ENCODE results near the gene SEC22C. TPM values are rescaled to one million over a fixed set of nuclear protein-coding genes. Genes with fewer than 3 reads are reported as not detected.

SEC22C gene
- total and polyA plus RNA-seq, 2 of the 13 experiments (the other 11 are each of a cell fraction or from before 2014, with no cell fraction given), result 20.0 to 40.0 TPM

- TF ChIP-seq ARID4A (CRISPR knock-in tag; IDR thresholded peaks at IDR 0.05; ENCODE audit: borderline replicate concordance), result 0 out of 2 replicates have a peak, but pooled peaks have one; percentile 56
- TF ChIP-seq, protein P1, sequence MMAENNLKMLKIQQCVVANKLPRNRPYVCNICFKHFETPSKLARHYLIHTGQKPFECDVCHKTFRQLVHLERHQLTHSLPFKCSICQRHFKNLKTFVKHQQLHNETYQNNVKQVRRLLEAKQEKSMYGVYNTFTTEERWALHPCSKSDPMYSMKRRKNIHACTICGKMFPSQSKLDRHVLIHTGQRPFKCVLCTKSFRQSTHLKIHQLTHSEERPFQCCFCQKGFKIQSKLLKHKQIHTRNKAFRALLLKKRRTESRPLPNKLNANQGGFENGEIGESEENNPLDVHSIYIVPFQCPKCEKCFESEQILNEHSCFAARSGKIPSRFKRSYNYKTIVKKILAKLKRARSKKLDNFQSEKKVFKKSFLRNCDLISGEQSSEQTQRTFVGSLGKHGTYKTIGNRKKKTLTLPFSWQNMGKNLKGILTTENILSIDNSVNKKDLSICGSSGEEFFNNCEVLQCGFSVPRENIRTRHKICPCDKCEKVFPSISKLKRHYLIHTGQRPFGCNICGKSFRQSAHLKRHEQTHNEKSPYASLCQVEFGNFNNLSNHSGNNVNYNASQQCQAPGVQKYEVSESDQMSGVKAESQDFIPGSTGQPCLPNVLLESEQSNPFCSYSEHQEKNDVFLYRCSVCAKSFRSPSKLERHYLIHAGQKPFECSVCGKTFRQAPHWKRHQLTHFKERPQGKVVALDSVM (CRISPR knock-in tag; IDR thresholded peaks at IDR 0.05), result peak; percentile 7; the same call in 1 of the 2 replicates
- TF ChIP-seq POGK (CRISPR knock-in tag; conservative IDR thresholded peaks at IDR 0.05), result peak; percentile 19; the same call in 1 of the 2 replicates
- TF ChIP-seq SMYD3 (CRISPR knock-in tag; IDR thresholded peaks at IDR 0.05), result no peak
- TF ChIP-seq, protein P2, sequence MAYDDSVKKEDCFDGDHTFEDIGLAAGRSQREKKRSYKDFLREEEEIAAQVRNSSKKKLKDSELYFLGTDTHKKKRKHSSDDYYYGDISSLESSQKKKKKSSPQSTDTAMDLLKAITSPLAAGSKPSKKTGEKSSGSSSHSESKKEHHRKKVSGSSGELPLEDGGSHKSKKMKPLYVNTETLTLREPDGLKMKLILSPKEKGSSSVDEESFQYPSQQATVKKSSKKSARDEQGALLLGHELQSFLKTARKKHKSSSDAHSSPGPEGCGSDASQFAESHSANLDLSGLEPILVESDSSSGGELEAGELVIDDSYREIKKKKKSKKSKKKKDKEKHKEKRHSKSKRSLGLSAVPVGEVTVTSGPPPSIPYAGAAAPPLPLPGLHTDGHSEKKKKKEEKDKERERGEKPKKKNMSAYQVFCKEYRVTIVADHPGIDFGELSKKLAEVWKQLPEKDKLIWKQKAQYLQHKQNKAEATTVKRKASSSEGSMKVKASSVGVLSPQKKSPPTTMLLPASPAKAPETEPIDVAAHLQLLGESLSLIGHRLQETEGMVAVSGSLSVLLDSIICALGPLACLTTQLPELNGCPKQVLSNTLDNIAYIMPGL (CRISPR knock-in tag; IDR thresholded peaks at IDR 0.05; ENCODE audit: borderline replicate concordance in 1 of 2, low read depth in 1 of 2), result peak in 1 of 2 experiments; percentile 39; a peak in 1 of 4 replicates
- TF ChIP-seq GTF2F1 (IDR thresholded peaks at IDR 0.05; ENCODE audit: low read length), result no peak
- 0 out of 2 replicates have a peak, but pooled peaks have one; percentile 62 for TF ChIP-seq FLYWCH1 (CRISPR knock-in tag; IDR thresholded peaks at IDR 0.05)
- TF ChIP-seq RBFOX2 (IDR thresholded peaks at IDR 0.05; ENCODE audit: low read depth, low read length), result peak; percentile 80
- no peak for TF ChIP-seq GATA4 (IDR thresholded peaks at IDR 0.05; ENCODE audit: borderline replicate concordance, low read depth)
- TF ChIP-seq, protein P3, sequence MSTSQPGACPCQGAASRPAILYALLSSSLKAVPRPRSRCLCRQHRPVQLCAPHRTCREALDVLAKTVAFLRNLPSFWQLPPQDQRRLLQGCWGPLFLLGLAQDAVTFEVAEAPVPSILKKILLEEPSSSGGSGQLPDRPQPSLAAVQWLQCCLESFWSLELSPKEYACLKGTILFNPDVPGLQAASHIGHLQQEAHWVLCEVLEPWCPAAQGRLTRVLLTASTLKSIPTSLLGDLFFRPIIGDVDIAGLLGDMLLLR (CRISPR knock-in tag; IDR thresholded peaks at IDR 0.05), result 0 out of 2 replicates have a peak, but pooled peaks have one; percentile 2
Observed at GRCh38 chr3:42600958-42601675, 19.4 kb upstream of the SEC22C start (continued).

Measured in HepG2 (cell line).